Esophagus (tissue), 2 donors: ENCODE results near the gene BAK1. TPM values are rescaled to one million over a fixed set of nuclear protein-coding genes. Genes with fewer than 3 reads are reported as not detected.

Experiments used
- H3K27ac ChIP-seq, 2 donors: one replicate each; pipeline ENCODE4 v1.5.1; 2013; ENCODE audit warnings: low read depth in 2 of 2, mild to moderate bottlenecking in 2 of 2, inconsistent platforms in 1 of 2, low read length in 1 of 2, moderate library complexity in 1 of 2
- H3K27me3 ChIP-seq, 2 donors: one replicate each; pipeline ENCODE4 v1.6.1; 2013; ENCODE audit warnings: low read length in 2 of 2, control low read depth in 1 of 2, mild to moderate bottlenecking in 1 of 2; ENCODE audit not compliant: insufficient read depth in 2 of 2, control insufficient read depth in 1 of 2
- H3K36me3 ChIP-seq, 2 donors: one replicate each; pipeline ENCODE4 v1.6.1; 2013; ENCODE audit warnings: low read length in 1 of 2; ENCODE audit not compliant: control insufficient read depth in 2 of 2, insufficient read depth in 2 of 2
- H3K4me1 ChIP-seq, 2 donors: one replicate each; pipeline ENCODE4 v1.6.1; 2013; ENCODE audit warnings: low read length in 1 of 2; ENCODE audit not compliant: control insufficient read depth in 2 of 2, insufficient read depth in 2 of 2
- H3K4me3 ChIP-seq, 2 donors: one replicate each; pipeline ENCODE4 v1.5.1; 2013; ENCODE audit warnings: low read length in 2 of 2, mild to moderate bottlenecking in 2 of 2, low read depth in 1 of 2, moderate library complexity in 1 of 2
- H3K9me3 ChIP-seq, 2 donors: one replicate each; pipeline ENCODE4 v1.6.1; 2013; ENCODE audit warnings: mild to moderate bottlenecking in 2 of 2, low read depth in 1 of 2, low read length in 1 of 2, moderate library complexity in 1 of 2; ENCODE audit not compliant: control insufficient read depth in 2 of 2, insufficient read depth in 1 of 2
- WGBS, 2 donors: extraction: QIAGEN DNeasy Blood & Tissue Kit; methylation state at CpG; one replicate each; pipeline ENCODE4 v1.1.7; 2013; 5-methylcytosine and 5-hydroxymethylcytosine counted together
- polyA plus RNA-seq, 2 donors: library from polyadenylated mRNA; stranded (reverse); fragments of 200-250 nt; gene quantifications; one replicate each; pipeline ENCODE4 v1.2.3, GENCODE V29; 2013
- donor health status: healthy with polysubstance abuse.
- donor health status: Bipolar disorder and iron deficiency.

Gene BAK1
- polyA plus RNA-seq, 2 donors = 20.4 to 22.6 TPM

DNA sequence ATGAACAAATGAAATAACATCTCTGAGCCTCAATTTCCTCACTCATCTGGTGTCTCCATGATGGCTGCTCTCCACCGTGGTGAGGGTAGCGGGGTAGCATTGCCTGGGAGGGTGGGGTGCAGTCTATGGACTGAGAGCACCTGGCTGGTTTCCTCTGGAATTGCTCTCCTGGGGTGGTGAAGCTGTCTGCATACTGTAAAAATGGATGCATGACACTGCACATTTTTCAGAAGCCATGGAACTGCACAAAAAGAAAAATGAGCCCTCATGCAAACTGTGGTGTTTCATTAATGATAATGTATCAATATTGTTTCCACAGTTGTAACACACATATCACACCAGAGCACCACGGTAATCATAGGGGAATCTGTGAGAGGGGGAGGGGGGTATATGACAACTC is 28.9 kb upstream of the BAK1 start:
- Histone ChIP-seq H3K4me1 (peaks cover 13 to 14% of the 10 kb centered on the region in 2 donors), H3K4me3 (no peak overlapping the region), H3K9me3 (peaks cover 0 to 3% of the 10 kb centered on the region in 2 donors), H3K27me3 (no peaks in the 10 kb centered on the region), H3K36me3 (no peaks in the 10 kb centered on the region), H3K27ac (no peak overlapping the region)
- WGBS, 2 donors = 47 to 66% methylated on average over 3 of the region's 3 CpGs

DNA sequence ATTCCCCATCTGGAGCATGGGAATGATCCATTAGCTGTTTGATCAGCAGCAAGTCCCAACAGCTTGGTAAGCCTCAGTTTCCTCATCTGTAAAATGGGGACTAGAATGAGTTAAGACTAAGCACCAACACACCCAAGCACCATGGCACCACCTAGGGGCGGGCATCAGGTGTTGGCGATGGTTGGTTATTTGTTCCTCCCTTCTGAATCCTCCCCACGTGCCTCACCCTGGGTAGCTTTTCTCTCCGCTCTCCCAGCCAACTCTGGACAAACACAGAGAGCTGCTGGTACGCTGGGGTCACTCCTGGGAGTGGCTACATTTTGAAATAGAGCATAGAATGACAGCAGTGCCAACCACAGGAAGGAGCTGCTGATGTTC is 27.7 kb upstream of the BAK1 start:
- no peaks in the 10 kb centered on the region for H3K27me3 ChIP-seq
- no peaks in the 10 kb centered on the region for H3K36me3 ChIP-seq
- peaks cover 10 to 12% of the 10 kb centered on the region in 2 donors for H3K4me1 ChIP-seq
- H3K9me3 ChIP-seq = peaks cover 0 to 3% of the 10 kb centered on the region in 2 donors
- WGBS, 2 donors = 43 to 45% methylated on average over 5 of the region's 5 CpGs
- H3K27ac ChIP-seq = peak overlapping the region in 1 of 2 donors; percentile 9
- H3K4me3 ChIP-seq = no peak overlapping the region

DNA sequence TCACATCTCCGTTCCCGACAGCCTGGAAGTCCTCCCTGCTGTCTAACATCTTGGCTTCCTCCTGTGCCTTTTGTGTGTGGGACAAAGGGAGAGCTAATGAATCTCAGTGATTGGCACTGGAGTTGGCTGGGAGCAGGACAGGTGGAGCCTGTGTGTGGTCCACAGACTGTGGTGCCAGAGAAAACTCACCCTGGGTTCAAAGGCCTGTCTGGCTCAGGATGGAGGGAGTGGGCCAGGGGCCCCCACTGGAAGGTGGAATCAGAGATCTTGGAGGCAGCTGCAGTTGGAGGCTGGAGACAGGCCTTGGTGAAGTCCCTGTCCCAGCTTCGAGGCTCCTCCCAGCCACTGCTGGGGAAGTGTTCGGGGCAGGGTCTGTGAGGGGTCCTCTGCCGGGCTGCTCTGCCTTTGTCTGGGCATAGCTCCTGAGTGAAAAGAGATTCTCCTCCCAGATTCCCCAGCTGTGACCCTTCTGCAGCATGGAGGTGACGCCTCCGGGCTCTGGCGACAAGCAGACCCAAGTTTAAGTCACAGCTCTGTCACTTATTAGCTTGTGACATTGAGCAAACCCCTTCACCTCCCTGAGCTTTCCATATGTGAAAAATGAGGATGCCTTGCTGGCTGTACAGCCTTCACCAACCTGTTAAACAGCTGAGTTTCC is 27.2 kb upstream of the BAK1 start:
- H3K36me3 ChIP-seq = no peaks in the 10 kb centered on the region
- H3K27me3 ChIP-seq = no peaks in the 10 kb centered on the region
- H3K9me3 ChIP-seq = peaks cover 0 to 3% of the 10 kb centered on the region in 2 donors
- H3K4me3 ChIP-seq = no peak overlapping the region
- peaks cover 10 to 12% of the 10 kb centered on the region in 2 donors for H3K4me1 ChIP-seq
- no peak overlapping the region for H3K27ac ChIP-seq
- 58 to 70% methylated on average over 8 of the region's 8 CpGs for WGBS, 2 donors

DNA sequence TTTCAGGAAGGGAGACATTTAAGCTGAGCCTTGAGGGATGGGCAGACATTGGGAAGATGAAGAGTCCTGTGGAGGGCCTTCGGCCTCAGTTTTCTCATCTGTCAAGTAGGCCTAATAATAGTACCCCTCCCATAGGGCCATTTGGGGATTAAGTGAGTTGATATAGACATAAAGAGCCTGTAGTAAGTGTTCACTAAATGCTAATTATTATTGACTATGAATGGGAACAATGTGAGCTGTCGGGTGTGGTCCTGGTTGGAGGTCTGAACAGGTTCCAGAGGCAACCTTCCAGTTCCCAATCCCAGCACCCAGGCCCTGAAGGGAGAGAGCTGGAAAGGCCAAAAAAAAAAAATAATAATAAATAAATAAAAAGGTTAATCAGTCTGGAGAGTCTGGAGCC is 26.6 kb upstream of the BAK1 start:
- Histone ChIP-seq H3K4me1 (peaks cover 10 to 12% of the 10 kb centered on the region in 2 donors), H3K9me3 (no peaks in the 10 kb centered on the region), H3K36me3 (no peaks in the 10 kb centered on the region), H3K27ac (no peak overlapping the region), H3K4me3 (no peak overlapping the region), H3K27me3 (no peaks in the 10 kb centered on the region)
- 50 to 65% methylated on average over 2 of the region's 2 CpGs for WGBS, 2 donors

DNA sequence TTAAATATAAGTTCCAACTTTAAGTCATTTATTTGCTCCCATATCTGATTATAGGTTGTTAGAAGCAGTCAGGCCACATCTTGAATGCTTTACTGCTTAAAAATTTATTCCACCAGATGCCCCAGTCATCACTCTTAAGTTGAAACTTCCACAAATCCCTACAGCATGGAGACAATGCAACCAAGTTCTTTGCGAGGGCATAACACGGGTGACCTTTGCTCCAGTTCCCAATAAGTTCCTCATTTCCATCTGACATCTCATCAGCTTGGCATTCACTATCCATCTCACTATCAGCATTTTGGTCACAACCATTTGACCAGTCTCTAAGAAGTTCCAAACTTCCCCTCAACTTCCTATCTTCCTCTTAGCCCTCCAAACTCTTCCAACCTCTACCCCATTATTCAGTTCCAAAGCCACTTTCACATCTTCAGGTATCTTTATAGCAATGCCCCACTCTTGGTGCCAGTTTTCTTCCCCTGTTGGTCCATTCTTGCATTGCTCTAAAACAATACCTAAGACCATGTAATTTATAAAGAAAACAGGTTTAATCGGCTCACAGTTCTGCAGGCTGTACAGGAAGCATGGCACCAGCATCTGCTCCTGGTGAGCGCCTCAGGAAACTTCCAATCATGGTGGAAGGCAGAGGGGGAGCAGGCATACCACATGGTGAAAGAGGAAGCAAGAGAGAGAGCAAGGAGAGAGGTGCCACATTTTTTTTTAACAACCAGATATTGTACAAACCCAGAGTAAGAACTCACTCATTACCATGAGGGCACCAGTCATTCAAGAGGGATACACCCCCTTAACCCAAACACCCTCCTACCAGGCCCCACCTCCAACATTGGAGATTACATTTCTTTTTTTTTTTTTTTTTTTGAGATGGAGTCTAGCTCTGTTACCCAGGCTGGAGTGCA is 25.1 kb upstream of the BAK1 start:
- WGBS, 2 donors = 89 to 93% methylated on average over 4 of the region's 4 CpGs
- no peak overlapping the region for H3K4me3 ChIP-seq
- no peak overlapping the region for H3K27ac ChIP-seq
- H3K9me3 ChIP-seq = no peaks in the 10 kb centered on the region
- H3K27me3 ChIP-seq = no peaks in the 10 kb centered on the region
- H3K36me3 ChIP-seq = no peaks in the 10 kb centered on the region
- peaks cover 2 to 7% of the 10 kb centered on the region in 2 donors for H3K4me1 ChIP-seq

DNA sequence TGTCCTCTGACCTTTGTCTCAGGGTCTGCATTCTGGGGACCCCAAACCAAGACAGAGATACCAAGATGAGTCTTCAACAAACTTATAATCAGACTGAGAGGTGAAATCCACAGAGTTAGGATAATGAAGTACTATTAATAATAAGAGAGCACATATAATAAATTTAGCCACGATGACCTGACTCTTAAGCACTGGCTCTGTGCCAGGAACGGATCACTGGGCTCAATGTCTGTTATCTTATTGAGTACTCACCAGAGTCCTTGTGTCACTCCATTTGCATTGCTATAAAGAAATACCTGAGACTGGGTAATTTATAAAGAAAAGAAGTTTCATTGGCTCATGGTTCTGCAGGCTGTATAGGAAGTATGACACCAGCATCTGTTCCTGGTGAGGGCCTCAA is 22.1 kb upstream of the BAK1 start:
- Histone ChIP-seq H3K27ac (no peak overlapping the region), H3K27me3 (no peaks in the 10 kb centered on the region), H3K4me3 (no peak overlapping the region), H3K4me1 (peaks cover 4 to 6% of the 10 kb centered on the region in 2 donors), H3K9me3 (no peaks in the 10 kb centered on the region), H3K36me3 (no peaks in the 10 kb centered on the region)
- WGBS, 2 donors = 31 to 42% methylated on average over 2 of the region's 2 CpGs

DNA sequence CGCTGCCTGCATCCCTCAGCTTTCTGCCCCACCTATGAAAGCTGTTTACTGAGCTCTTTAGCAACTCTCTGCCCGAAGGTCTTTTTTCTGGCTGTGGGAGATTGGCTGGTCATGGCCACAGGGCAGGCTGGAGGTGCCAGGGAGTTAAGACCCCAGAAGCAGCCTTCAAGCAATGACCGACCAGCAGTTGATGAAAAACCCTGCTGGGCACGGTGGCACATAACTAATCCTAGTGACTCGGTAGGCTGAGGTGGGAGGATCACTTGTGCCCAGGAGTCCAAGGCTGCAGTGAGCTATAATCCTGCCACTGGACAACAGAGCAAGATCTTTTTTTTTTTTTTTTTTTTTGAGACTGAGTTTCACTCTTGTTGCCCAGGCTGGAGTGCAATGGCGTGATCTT is 20.7 kb upstream of the BAK1 start:
- H3K4me3 ChIP-seq = no peak overlapping the region
- 89 to 90% methylated on average over 5 to 6 of the region's 6 CpGs for WGBS, 2 donors
- H3K27me3 ChIP-seq = no peaks in the 10 kb centered on the region
- H3K4me1 ChIP-seq = peaks cover 4 to 6% of the 10 kb centered on the region in 2 donors
- H3K36me3 ChIP-seq = no peaks in the 10 kb centered on the region
- no peak overlapping the region for H3K27ac ChIP-seq
- H3K9me3 ChIP-seq = no peaks in the 10 kb centered on the region

DNA sequence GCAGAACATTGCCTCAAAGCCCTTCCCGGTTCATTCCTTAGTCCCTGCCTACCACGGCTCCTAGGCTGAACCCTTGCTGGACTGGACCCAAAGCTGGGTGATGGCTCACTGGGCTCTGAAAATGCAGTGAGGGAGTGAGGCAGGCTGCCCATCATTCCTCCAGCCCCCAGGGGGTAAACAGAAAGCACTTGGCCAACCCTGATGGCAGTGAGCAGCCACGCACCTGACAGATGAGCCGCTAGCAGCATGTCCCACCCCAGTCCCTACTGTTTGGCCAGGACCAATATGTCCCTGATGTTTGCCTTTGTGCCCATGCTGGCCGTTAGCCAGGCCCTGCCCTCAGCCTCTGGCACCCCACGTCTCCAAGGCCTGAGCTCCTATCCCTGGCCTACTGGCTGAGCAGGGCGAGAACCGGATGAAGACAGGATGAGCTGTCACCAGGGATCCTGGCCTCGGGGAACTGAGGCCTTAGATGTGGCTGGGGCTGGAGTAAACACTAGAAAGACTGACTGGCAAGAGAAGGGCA is 19.4 kb upstream of the BAK1 start:
- Histone ChIP-seq H3K9me3 (no peaks in the 10 kb centered on the region), H3K27ac (peak overlapping the region in 1 of 2 donors; percentile 78), H3K4me3 (no peak overlapping the region), H3K27me3 (no peaks in the 10 kb centered on the region), H3K36me3 (no peaks in the 10 kb centered on the region), H3K4me1 (peaks cover 4 to 6% of the 10 kb centered on the region in 2 donors)
- WGBS, 2 donors = 44 to 49% methylated on average over 9 of the region's 9 CpGs

DNA sequence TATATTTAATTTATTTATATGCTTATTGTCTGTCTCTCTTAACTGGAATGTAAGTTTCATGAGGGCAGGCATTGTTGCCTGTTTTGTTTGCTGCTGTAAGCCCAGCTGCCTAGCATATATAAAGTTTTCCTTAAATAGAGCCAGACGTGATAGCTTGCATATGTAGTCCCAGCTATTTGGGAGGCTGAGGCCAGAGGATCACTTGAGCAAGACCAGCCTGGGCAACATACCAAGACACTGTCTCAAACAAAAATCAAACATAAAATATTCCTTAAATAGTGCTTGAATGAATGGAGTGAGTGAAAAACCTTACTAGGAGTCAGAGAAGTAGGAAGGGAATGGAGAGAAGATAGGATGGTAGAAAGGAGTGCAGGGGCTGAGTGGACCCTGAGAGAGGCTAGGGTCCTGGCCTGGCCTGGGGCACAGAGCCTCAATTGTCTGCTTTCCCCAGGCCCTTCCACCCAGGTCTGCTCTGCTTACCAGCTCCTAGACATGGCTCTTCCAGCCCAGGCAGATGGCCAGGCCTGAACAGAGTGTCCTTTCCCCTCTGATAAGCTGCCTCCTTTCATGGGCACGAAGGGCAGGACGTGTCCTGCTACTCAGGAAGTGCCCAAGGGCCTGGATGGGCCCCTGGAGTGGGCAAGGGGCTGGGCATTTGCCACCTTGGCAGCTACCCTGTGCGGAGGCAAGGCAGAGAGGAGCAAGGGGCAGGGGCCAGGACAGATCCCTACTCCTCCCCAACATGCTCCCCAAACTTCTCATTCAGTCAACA is 17.7 kb upstream of the BAK1 start:
- no peak overlapping the region for H3K27ac ChIP-seq
- 65 to 85% methylated on average over 4 of the region's 4 CpGs for WGBS, 2 donors

More for the DNA sequence above, 17.7 kb upstream of the BAK1 start:
- Histone ChIP-seq H3K4me3 (no peak overlapping the region), H3K4me1 (peaks cover 4 to 14% of the 10 kb centered on the region in 2 donors), H3K27me3 (no peaks in the 10 kb centered on the region), H3K36me3 (no peaks in the 10 kb centered on the region), H3K9me3 (no peaks in the 10 kb centered on the region)
